Testis (tissue), 2 donors: Measurements from ENCODE around the gene POPDC3.
"Not testable (repeated sequence)": the region's sequence is repeated elsewhere in the genome, so short reads cannot be mapped to it uniquely, and the experiment has no call there.

Source experiments
- CTCF ChIP-seq, 3 experiments: fragments of 450-650 bp in 2 of 3; fragments of 200-600 bp in 1 of 3; sonication (generic) in 1 of 3; IDR thresholded peaks; one replicate each; pipeline ENCODE4 v1.5.1; 2016 to 2019; ENCODE audit warnings: antibody characterized with exemption in 3 of 3, mild to moderate bottlenecking in 2 of 3, moderate library complexity in 1 of 3
- POLR2A ChIP-seq: fragments of 450-650 bp; IDR thresholded peaks from one replicate; pipeline ENCODE4 v1.6.1; 2017; ENCODE audit warnings: antibody characterized with exemption, mild to moderate bottlenecking, moderate library complexity

GRCh38 chr6:105219218-105219617 is 39.4 kb upstream of the POPDC3 start:
- TF ChIP-seq CTCF (IDR thresholded peaks at IDR 0.05); POLR2A: not testable (repeated sequence)
